Measurements from ENCODE around the gene SPEF2. TPM values are rescaled to one million over a fixed set of nuclear protein-coding genes. Genes with fewer than 3 reads are reported as not detected.

The SPEF2 gene
- total and polyA plus RNA-seq, 2 donors from 2014 or later, result 7.1 to 19.1 TPM

DNA sequence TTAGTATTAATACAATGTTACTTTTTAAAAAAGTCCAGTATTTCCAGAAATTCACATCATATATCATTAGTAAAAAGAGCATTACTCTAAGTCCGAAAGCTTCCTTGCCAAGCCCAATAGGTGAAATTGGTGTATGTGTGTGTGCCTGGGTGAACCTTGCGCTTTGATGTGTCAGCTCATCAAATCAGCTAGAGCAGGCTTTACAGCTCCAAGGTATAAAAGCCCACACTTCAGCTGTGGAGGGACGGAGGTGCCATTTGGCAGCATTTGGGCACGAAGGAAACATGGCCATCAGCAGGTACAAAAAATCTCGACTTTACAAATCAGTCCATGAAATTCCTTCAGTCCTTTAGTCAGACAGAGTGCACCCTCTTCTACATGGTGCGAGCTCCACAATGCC, 162.6 kb downstream of the SPEF2 start:
- FAIRE-seq (no peak), DNase-seq (no peak)
- H3K4me3 ChIP-seq (ENCODE audit: low read length in 3 of 3), result no peak overlapping the region
- H3K27ac ChIP-seq (ENCODE audit: low read depth in 2 of 2, low read length in 2 of 2), result no peak overlapping the region
- TF ChIP-seq, protein P1, sequence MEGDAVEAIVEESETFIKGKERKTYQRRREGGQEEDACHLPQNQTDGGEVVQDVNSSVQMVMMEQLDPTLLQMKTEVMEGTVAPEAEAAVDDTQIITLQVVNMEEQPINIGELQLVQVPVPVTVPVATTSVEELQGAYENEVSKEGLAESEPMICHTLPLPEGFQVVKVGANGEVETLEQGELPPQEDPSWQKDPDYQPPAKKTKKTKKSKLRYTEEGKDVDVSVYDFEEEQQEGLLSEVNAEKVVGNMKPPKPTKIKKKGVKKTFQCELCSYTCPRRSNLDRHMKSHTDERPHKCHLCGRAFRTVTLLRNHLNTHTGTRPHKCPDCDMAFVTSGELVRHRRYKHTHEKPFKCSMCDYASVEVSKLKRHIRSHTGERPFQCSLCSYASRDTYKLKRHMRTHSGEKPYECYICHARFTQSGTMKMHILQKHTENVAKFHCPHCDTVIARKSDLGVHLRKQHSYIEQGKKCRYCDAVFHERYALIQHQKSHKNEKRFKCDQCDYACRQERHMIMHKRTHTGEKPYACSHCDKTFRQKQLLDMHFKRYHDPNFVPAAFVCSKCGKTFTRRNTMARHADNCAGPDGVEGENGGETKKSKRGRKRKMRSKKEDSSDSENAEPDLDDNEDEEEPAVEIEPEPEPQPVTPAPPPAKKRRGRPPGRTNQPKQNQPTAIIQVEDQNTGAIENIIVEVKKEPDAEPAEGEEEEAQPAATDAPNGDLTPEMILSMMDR (IDR thresholded peaks at IDR 0.05; ENCODE audit: borderline replicate concordance, extremely low read depth, insufficient read depth), result no peak
- H3K36me3 ChIP-seq (ENCODE audit: control insufficient read depth in 2 of 3, insufficient read depth in 3 of 3, low read length in 3 of 3), result no peaks in the 10 kb centered on the region
- H3K4me1 ChIP-seq (ENCODE audit: control insufficient read depth in 2 of 3, insufficient read depth in 2 of 3, low read depth in 1 of 3, low read length in 3 of 3), result no peaks in the 10 kb centered on the region
- H3K9me3 ChIP-seq (ENCODE audit: control insufficient read depth in 2 of 3, insufficient read depth in 1 of 3, low read length in 3 of 3), result no peaks in the 10 kb centered on the region
- no peak overlapping the region for H3K9ac ChIP-seq (ENCODE audit: low read length in 3 of 3)
- H3K27me3 ChIP-seq (ENCODE audit: control insufficient read depth, insufficient read depth, low read length), result no peaks in the 10 kb centered on the region
- intact Hi-C loops (cut with DNase I), result no loop called here

DNA sequence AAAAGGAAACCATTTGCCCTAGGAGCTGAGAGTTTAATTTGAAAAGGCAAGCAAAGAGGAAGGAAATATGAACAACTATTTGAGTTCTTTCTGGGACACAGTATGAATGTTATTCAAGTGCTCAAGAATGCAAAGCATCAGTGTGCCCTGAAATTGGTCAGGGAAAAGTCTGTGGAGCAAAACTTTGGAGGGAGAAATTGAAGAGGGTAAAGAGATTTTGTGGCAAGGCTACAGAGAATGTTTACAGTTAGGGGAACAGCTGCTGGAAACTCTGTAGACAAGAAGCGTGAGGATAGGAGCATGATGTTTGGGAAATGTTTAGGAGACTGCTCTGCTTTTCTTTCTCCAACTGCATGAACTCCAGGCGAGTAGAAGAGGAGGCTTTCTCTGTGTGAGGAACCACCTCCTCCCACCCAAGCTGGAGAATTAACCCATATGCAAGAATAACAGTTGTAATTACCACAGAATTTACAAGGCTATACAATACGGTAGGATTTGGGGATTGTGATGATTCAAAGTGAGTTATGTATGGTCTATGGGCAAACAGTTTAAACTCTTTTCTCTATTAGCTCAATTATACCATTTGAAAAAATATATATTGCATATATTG, 163.6 kb downstream of the SPEF2 start:
- Histone ChIP-seq H3K36me3 (ENCODE audit: control insufficient read depth in 2 of 3, insufficient read depth in 3 of 3, low read length in 3 of 3) (no peaks in the 10 kb centered on the region), H3K9ac (ENCODE audit: low read length in 3 of 3) (no peak overlapping the region), H3K4me1 (ENCODE audit: control insufficient read depth in 2 of 3, insufficient read depth in 2 of 3, low read depth in 1 of 3, low read length in 3 of 3) (no peaks in the 10 kb centered on the region), H3K27ac (ENCODE audit: low read depth in 2 of 2, low read length in 2 of 2) (no peak overlapping the region), H3K4me3 (ENCODE audit: low read length in 3 of 3) (no peak overlapping the region), H3K9me3 (ENCODE audit: control insufficient read depth in 2 of 3, insufficient read depth in 1 of 3, low read length in 3 of 3) (no peaks in the 10 kb centered on the region), H3K27me3 (ENCODE audit: control insufficient read depth, insufficient read depth, low read length) (no peaks in the 10 kb centered on the region)
- intact Hi-C loops (cut with DNase I), result no loop called here
- TF ChIP-seq, protein P1 (IDR thresholded peaks at IDR 0.05; ENCODE audit: borderline replicate concordance, extremely low read depth, insufficient read depth), result no peak
- no peak for FAIRE-seq
- peak in 1 of 5 donors; percentile 40 for DNase-seq

DNA sequence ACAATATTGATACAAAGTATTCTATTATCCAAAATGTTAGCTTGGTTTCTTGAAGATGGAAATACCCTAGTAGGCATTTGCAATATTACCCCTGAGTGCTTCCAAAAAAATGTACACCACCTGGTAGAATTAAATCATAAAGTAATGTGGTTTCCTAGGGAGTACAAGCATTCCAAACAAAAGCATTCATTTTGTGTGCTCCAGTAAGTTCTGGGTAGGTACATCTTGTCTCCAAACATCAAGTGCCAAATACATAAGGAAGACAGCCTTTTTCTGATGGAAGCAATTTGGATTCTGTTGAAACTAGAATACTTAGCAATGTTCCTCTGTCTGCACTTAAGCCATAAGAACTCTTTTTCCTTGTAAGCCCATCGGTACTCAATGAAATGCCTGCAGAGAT, 165.9 kb downstream of the SPEF2 start:
- FAIRE-seq, result no peak
- Histone ChIP-seq H3K27ac (ENCODE audit: low read depth in 2 of 2, low read length in 2 of 2) (no peak overlapping the region), H3K9ac (ENCODE audit: low read length in 3 of 3) (no peak overlapping the region), H3K4me1 (ENCODE audit: control insufficient read depth in 2 of 3, insufficient read depth in 2 of 3, low read depth in 1 of 3, low read length in 3 of 3) (no peaks in the 10 kb centered on the region), H3K36me3 (ENCODE audit: control insufficient read depth in 2 of 3, insufficient read depth in 3 of 3, low read length in 3 of 3) (no peaks in the 10 kb centered on the region), H3K4me3 (ENCODE audit: low read length in 3 of 3) (no peak overlapping the region), H3K27me3 (ENCODE audit: control insufficient read depth, insufficient read depth, low read length) (no peaks in the 10 kb centered on the region), H3K9me3 (ENCODE audit: control insufficient read depth in 2 of 3, insufficient read depth in 1 of 3, low read length in 3 of 3) (no peaks in the 10 kb centered on the region)
- intact Hi-C loops (cut with DNase I), result no loop called here
- DNase-seq, result no peak
- TF ChIP-seq, protein P1 (IDR thresholded peaks at IDR 0.05; ENCODE audit: borderline replicate concordance, extremely low read depth, insufficient read depth), result no peak

Data from kidney (tissue), 14 donors.